ENCODE measurements around the gene CCDC85C.

GRCh38 chr14:99568567-99569560, 35.1 kb downstream of the CCDC85C start:
- TF ChIP-seq SUZ12 (IDR thresholded peaks at IDR 0.05) = no peak
- TF ChIP-seq TARDBP (IDR thresholded peaks at IDR 0.05) = no peak
- TF ChIP-seq SP1 (IDR thresholded peaks at IDR 0.05) = no peak
- TF ChIP-seq FOXK2 (IDR thresholded peaks at IDR 0.05) = no peak
- TF ChIP-seq, protein P1, sequence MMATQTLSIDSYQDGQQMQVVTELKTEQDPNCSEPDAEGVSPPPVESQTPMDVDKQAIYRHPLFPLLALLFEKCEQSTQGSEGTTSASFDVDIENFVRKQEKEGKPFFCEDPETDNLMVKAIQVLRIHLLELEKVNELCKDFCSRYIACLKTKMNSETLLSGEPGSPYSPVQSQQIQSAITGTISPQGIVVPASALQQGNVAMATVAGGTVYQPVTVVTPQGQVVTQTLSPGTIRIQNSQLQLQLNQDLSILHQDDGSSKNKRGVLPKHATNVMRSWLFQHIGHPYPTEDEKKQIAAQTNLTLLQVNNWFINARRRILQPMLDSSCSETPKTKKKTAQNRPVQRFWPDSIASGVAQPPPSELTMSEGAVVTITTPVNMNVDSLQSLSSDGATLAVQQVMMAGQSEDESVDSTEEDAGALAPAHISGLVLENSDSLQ (IDR thresholded peaks at IDR 0.05) = no peak
- TF ChIP-seq BHLHE40 (IDR thresholded peaks at IDR 0.05; ENCODE audit: borderline replicate concordance) = no peak
- no peak for TF ChIP-seq FOXA1 (IDR thresholded peaks at IDR 0.05)
- TF ChIP-seq ARNT (IDR thresholded peaks at IDR 0.05) = no peak

Data from HEK293T (cell line).